IPS-15b (cell line): Measurements from ENCODE around the gene FUS.
"Not testable (repeated sequence)": the region's sequence is repeated elsewhere in the genome, so short reads cannot be mapped to it uniquely, and the experiment has no call there.

Experiments used
- H3K27me3 ChIP-seq: one replicate; pipeline ENCODE4 v1.6.1; 2013; ENCODE audit warnings: low read length; ENCODE audit not compliant: control insufficient read depth, insufficient read depth
- H3K36me3 ChIP-seq: one replicate; pipeline ENCODE4 v1.6.1; 2013; ENCODE audit warnings: low read length; ENCODE audit not compliant: control insufficient read depth, insufficient read depth
- H3K4me1 ChIP-seq: one replicate; pipeline ENCODE4 v1.6.1; 2013; ENCODE audit warnings: mild to moderate bottlenecking, low read length; ENCODE audit not compliant: control insufficient read depth, insufficient read depth
- H3K4me3 ChIP-seq: one replicate; pipeline ENCODE4 v1.5.1; 2013; ENCODE audit warnings: low read depth, low read length
- H3K9ac ChIP-seq: one replicate; pipeline ENCODE4 v1.6.1; 2013; ENCODE audit warnings: low read depth, mild to moderate bottlenecking, low read length
- H3K9me3 ChIP-seq: one replicate; pipeline ENCODE4 v1.6.1; 2013; ENCODE audit warnings: mild to moderate bottlenecking, low read length; ENCODE audit not compliant: control insufficient read depth, insufficient read depth

The FUS gene

DNA sequence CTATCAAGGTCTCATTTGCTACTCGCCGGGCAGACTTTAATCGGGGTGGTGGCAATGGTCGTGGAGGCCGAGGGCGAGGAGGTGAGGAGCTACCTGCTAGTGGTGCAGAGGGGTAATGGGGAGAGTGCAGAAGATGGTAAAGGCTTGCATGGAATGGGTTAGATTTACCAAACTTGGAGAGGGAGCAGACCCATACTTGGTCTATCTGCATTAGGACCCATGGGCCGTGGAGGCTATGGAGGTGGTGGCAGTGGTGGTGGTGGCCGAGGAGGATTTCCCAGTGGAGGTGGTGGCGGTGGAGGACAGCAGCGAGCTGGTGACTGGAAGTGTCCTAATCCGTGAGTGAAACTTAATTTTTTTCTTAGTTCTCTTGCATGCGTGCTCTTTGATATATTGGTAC lies 10.1 kb downstream of the FUS start:
- Histone ChIP-seq H3K36me3 (peaks cover 95% of the 10 kb centered on the region), H3K4me1 (no peaks in the 10 kb centered on the region), H3K4me3 (no peak overlapping the region), H3K9me3 (no peaks in the 10 kb centered on the region), H3K27me3 (no peaks in the 10 kb centered on the region), H3K9ac (no peak overlapping the region)

GRCh38 chr16:31190818-31191444 lies 11.0 kb downstream of the FUS start:
- H3K4me3 ChIP-seq: no peak overlapping the region
- H3K9ac ChIP-seq: no peak overlapping the region
- H3K4me1 ChIP-seq: no peaks in the 10 kb centered on the region
- no peaks in the 10 kb centered on the region for H3K9me3 ChIP-seq
- H3K36me3 ChIP-seq: peaks cover 94% of the 10 kb centered on the region
- no peaks in the 10 kb centered on the region for H3K27me3 ChIP-seq

DNA sequence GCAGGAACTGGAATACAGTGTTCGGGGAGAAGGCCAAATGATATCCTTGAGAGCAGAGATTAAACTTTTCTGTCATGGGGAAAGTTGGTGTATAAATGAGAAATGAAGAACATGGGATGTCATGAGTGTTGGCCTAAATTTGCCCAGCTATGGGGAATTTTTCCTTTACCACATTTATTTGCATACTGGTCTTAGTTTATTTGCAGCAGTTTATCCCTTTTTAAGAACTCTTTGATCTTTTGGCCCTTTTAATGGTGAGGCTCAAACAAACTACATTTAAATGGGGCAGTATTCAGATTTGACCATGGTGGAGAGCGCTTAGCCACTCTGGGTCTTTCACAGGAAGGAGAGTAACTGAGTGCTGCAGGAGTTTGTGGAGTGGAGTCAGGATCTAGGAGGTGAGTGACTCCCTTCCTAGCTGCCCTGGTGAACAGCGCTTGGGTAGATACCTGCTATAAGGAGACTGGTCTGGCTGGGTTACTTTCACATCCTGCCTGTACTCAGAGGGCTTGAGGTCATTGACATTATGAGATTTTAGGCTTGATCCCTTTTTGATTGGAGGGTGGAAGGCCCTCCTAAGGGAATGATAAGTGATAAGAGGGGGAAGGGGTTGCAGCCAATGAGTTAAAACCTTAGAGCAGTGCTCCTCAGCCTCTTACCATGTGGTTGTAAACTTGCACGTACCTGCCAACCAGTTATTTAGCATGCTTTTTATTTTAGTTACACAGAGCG lies 11.9 kb downstream of the FUS start:
- H3K9me3 ChIP-seq: no peaks in the 10 kb centered on the region
- no peak overlapping the region for H3K9ac ChIP-seq
- no peaks in the 10 kb centered on the region for H3K4me1 ChIP-seq
- no peak overlapping the region for H3K4me3 ChIP-seq
- peaks cover 92% of the 10 kb centered on the region for H3K36me3 ChIP-seq
- H3K27me3 ChIP-seq: no peaks in the 10 kb centered on the region

DNA sequence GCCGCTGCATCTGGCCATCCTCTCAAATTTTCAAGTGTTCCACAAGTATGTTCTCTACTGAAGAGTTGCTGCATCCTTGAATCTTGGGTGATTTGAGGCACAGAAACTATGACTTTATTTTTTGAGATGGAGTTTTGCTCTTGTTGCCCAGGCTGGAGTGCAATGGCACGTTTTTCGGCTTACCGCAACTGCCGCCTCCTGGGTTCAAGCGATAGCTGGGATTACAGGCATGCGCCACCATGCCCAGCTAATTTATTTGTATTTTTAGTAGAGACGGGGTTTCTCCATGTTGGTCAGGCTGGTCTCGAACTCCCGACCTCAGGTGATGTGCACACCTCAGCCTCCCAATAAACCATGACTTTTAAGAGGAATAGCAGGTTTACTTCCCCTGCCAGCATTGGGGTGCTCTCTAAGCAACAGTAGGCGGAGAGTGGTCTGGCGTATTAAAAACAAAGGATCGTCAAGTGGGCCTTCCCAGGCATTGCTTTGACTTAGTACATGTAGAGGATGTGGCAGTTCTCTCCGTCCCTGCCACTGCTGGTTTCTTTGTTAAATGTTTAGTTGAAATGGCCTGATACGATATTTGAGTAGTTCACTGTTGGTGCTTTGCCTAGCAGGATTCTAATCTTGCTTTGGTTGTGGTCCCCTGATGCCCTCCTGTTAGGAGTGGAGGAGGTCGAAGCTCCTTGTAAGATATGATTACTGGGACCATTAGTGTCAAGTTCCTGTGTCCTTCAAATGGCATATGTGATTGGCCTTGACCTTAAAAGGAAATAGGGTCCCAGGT lies 13.1 kb downstream of the FUS start:
- Histone ChIP-seq H3K4me1 (no peaks in the 10 kb centered on the region), H3K36me3 (peaks cover 80% of the 10 kb centered on the region)

DNA sequence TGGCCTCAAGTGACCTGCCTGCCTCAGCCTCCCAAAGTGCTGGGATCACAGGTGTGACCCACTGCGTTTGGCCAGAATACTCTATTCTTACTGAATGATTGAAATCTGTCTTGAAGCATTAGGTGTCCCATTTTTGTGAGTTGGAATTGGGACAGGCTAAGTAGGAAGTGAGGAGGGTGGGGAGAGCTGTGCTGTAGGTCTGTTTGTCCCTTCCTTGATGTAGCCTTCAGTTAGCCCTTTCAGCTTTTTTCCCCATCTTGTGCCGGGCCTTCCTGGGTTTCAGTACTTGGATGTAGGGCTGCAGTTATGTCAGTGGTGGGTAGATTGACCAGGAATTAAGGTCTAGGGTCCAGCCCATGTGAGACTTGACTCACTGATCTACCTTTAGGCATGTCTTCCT lies 13.9 kb downstream of the FUS start:
- H3K4me1 ChIP-seq: no peaks in the 10 kb centered on the region
- no peaks in the 10 kb centered on the region for H3K9me3 ChIP-seq
- H3K4me3 ChIP-seq: no peak overlapping the region
- no peaks in the 10 kb centered on the region for H3K27me3 ChIP-seq
- H3K36me3 ChIP-seq: peaks cover 72% of the 10 kb centered on the region
- no peak overlapping the region for H3K9ac ChIP-seq

More for the DNA sequence above, 13.1 kb downstream of the FUS start:
- no peaks in the 10 kb centered on the region for H3K9me3 ChIP-seq
- no peak overlapping the region for H3K4me3 ChIP-seq
- no peak overlapping the region for H3K9ac ChIP-seq
- no peaks in the 10 kb centered on the region for H3K27me3 ChIP-seq

- no peak overlapping the region for H3K9ac ChIP-seq
- no peak overlapping the region for H3K4me3 ChIP-seq
- no peaks in the 10 kb centered on the region for H3K9me3 ChIP-seq
- H3K27me3 ChIP-seq: no peaks in the 10 kb centered on the region
- no peaks in the 10 kb centered on the region for H3K4me1 ChIP-seq
- H3K36me3 ChIP-seq: peaks cover 68% of the 10 kb centered on the region
Measured at GRCh38 chr16:31194898-31195297, 15.0 kb downstream of the FUS start.

DNA sequence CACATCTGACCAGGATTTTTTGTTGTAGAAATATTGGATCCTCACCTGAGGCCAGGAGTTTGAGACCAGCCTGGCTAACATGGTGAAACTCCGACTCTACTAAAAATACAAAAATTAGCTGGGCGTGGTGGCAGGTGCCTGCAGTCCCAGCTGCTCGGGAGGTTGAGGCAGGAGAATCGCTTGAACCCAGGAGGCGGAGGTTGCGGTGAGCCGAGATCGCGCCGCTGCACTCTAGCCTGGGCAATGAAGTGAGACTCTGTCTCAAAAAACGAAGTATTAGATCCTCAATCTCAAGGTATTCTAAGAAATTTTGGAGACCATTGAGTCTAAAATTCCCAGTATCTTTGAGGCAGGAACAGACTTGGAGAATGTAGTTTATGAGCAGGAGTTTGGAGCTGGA lies 15.9 kb downstream of the FUS start:
- peaks cover 59% of the 10 kb centered on the region for H3K36me3 ChIP-seq
- not testable (repeated sequence) for H3K9me3 ChIP-seq, H3K27me3 ChIP-seq, H3K9ac ChIP-seq, H3K4me1 ChIP-seq, H3K4me3 ChIP-seq

DNA sequence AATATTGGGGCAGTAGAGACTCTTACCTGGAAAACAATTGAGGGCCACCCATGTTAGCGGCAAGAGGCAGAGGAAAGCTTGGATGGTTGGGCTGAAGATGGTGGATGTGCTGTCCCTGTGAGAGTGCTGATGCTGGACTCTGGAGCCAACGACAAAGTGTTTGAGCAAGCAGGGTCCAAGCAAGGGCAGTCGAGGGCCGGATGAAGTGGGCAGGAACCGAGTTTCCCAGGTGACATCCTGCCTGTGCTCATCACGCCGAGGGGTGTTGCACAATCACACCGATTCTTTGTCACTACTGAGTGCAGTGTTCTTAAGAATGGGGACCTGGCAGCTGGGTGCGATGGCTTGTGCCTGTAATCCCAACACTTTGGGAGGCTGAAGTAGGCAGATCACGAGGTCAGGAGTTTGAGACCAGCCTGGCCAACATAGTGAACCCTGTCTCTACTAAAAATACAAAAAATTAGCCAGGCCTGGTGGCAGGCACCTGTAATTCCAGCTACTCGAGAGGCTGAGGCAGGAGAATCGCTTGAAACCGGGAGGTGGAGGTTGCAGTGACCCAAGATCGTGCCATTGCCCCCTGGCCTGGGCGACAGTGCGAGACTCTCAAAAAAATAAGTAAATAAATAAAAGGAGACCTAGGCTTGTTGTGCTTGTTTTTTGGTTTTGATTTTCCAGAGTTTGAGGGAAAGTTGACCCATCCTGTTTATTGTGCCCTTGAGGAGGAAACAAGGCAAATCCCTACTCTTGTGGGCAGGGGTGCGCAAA lies 16.6 kb downstream of the FUS start:
- Histone ChIP-seq H3K36me3 (peaks cover 53% of the 10 kb centered on the region), H3K9me3 (no peaks in the 10 kb centered on the region), H3K4me3 (no peak overlapping the region), H3K4me1 (peaks cover 6% of the 10 kb centered on the region), H3K9ac (no peak overlapping the region), H3K27me3 (no peaks in the 10 kb centered on the region)

- Histone ChIP-seq H3K4me3 (no peak overlapping the region), H3K36me3 (peaks cover 36% of the 10 kb centered on the region), H3K4me1 (peaks cover 6% of the 10 kb centered on the region), H3K9me3 (no peaks in the 10 kb centered on the region), H3K9ac (no peak overlapping the region), H3K27me3 (peaks cover 4% of the 10 kb centered on the region)
Measured at GRCh38 chr16:31198207-31198882, 18.4 kb downstream of the FUS start.

- no peak overlapping the region for H3K9ac ChIP-seq
- H3K4me3 ChIP-seq: no peak overlapping the region
- peaks cover 4% of the 10 kb centered on the region for H3K27me3 ChIP-seq
- peaks cover 6% of the 10 kb centered on the region for H3K4me1 ChIP-seq
- no peaks in the 10 kb centered on the region for H3K9me3 ChIP-seq
- peaks cover 25% of the 10 kb centered on the region for H3K36me3 ChIP-seq
Measured at GRCh38 chr16:31199430-31200041, 19.6 kb downstream of the FUS start.

GRCh38 chr16:31200111-31200510 lies 20.2 kb downstream of the FUS start:
- H3K27me3 ChIP-seq, H3K4me1 ChIP-seq, H3K9me3 ChIP-seq, H3K9ac ChIP-seq, H3K4me3 ChIP-seq: not testable (repeated sequence)
- peaks cover 20% of the 10 kb centered on the region for H3K36me3 ChIP-seq
